Amniotic epithelial cell (primary cell): ENCODE results near the gene NPEPL1.
"Not testable (repeated sequence)": the region's sequence is repeated elsewhere in the genome, so short reads cannot be mapped to it uniquely, and the experiment has no call there.

Experiments used
- DNase-seq: peaks from one replicate; pipeline ENCODE4 v3.0.0-alpha.2; 2010; ENCODE audit warnings: low read depth

Gene NPEPL1

GRCh38 chr20:58714340-58714922 lies 21.8 kb downstream of the NPEPL1 start:
- DNase-seq = no peak

- no peak for DNase-seq
Observed at GRCh38 chr20:58714923-58715351, 22.3 kb downstream of the NPEPL1 start.

GRCh38 chr20:58715391-58715800 lies 22.8 kb downstream of the NPEPL1 start:
- DNase-seq = no peak

- no peak for DNase-seq
Observed at GRCh38 chr20:58715801-58716475, 23.3 kb downstream of the NPEPL1 start.

GRCh38 chr20:58716476-58717277 lies 24.1 kb downstream of the NPEPL1 start:
- DNase-seq = no peak

- no peak for DNase-seq
Observed at GRCh38 chr20:58717278-58718091, 24.9 kb downstream of the NPEPL1 start.

- DNase-seq = no peak
Observed at GRCh38 chr20:58718121-58718563, 25.5 kb downstream of the NPEPL1 start.

GRCh38 chr20:58718729-58719128 lies 26.1 kb downstream of the NPEPL1 start:
- no peak for DNase-seq

GRCh38 chr20:58719258-58719657 lies 26.7 kb downstream of the NPEPL1 start:
- DNase-seq = no peak

GRCh38 chr20:58719971-58720371 lies 27.4 kb downstream of the NPEPL1 start:
- no peak for DNase-seq

- DNase-seq = no peak
Observed at GRCh38 chr20:58720890-58721289, 28.3 kb downstream of the NPEPL1 start.

GRCh38 chr20:58721951-58722778 lies 29.6 kb downstream of the NPEPL1 start:
- no peak for DNase-seq

GRCh38 chr20:58722877-58723627 lies 30.5 kb downstream of the NPEPL1 start:
- no peak for DNase-seq

GRCh38 chr20:58723628-58723984 lies 31.0 kb downstream of the NPEPL1 start:
- DNase-seq = no peak

- DNase-seq = not testable (repeated sequence)
Observed at GRCh38 chr20:58726156-58726555, 33.6 kb downstream of the NPEPL1 start.

- DNase-seq = no peak
Observed at GRCh38 chr20:58731192-58731591, 38.6 kb downstream of the NPEPL1 start.

GRCh38 chr20:58737198-58737597 lies 44.6 kb downstream of the NPEPL1 start:
- no peak for DNase-seq

GRCh38 chr20:58740356-58741308 lies 48.0 kb downstream of the NPEPL1 start:
- DNase-seq = no peak

- no peak for DNase-seq
Observed at GRCh38 chr20:58741384-58741783, 48.8 kb downstream of the NPEPL1 start.
